ENCODE data around the gene ANGPTL8.
A peak's percentile ranks its signal among the peaks of the same experiment; 100 is the strongest.

Gene ANGPTL8

GRCh38 chr19:11203194-11204075 lies 36.0 kb upstream of the ANGPTL8 start:
- peak; percentile 9 for DNase-seq (ENCODE audit: low read depth, low spot score)

GRCh38 chr19:11204076-11204602 lies 35.3 kb upstream of the ANGPTL8 start:
- DNase-seq (ENCODE audit: low read depth, low spot score) = no peak

- DNase-seq (ENCODE audit: low read depth, low spot score) = no peak
These were observed 34.5 kb upstream of the ANGPTL8 start for GRCh38 chr19:11204943-11205349.

- DNase-seq (ENCODE audit: low read depth, low spot score) = no peak
These were observed 33.4 kb upstream of the ANGPTL8 start for GRCh38 chr19:11205939-11206570.

GRCh38 chr19:11208561-11209471 lies 30.6 kb upstream of the ANGPTL8 start:
- DNase-seq (ENCODE audit: low read depth, low spot score) = no peak

GRCh38 chr19:11209839-11210655 lies 29.4 kb upstream of the ANGPTL8 start:
- DNase-seq (ENCODE audit: low read depth, low spot score) = no peak

- no peak for DNase-seq (ENCODE audit: low read depth, low spot score)
These were observed 28.8 kb upstream of the ANGPTL8 start for GRCh38 chr19:11210656-11210928.

GRCh38 chr19:11214387-11214786 lies 25.0 kb upstream of the ANGPTL8 start:
- no peak for DNase-seq (ENCODE audit: low read depth, low spot score)

GRCh38 chr19:11221082-11221598 lies 18.3 kb upstream of the ANGPTL8 start:
- no peak for DNase-seq (ENCODE audit: low read depth, low spot score)

GRCh38 chr19:11223200-11223599 lies 16.2 kb upstream of the ANGPTL8 start:
- no peak for DNase-seq (ENCODE audit: low read depth, low spot score)

GRCh38 chr19:11224429-11224828 lies 15.0 kb upstream of the ANGPTL8 start:
- no peak for DNase-seq (ENCODE audit: low read depth, low spot score)

GRCh38 chr19:11225172-11225571 lies 14.2 kb upstream of the ANGPTL8 start:
- no peak for DNase-seq (ENCODE audit: low read depth, low spot score)

GRCh38 chr19:11225815-11226214 lies 13.6 kb upstream of the ANGPTL8 start:
- no peak for DNase-seq (ENCODE audit: low read depth, low spot score)

- DNase-seq (ENCODE audit: low read depth, low spot score) = no peak
These were observed 12.7 kb upstream of the ANGPTL8 start for GRCh38 chr19:11226716-11227166.

GRCh38 chr19:11227195-11227886 lies 12.1 kb upstream of the ANGPTL8 start:
- DNase-seq (ENCODE audit: low read depth, low spot score) = no peak

- DNase-seq (ENCODE audit: low read depth, low spot score) = no peak
These were observed 8.6 kb upstream of the ANGPTL8 start for GRCh38 chr19:11230621-11231386.

- no peak for DNase-seq (ENCODE audit: low read depth, low spot score)
These were observed 6.9 kb upstream of the ANGPTL8 start for GRCh38 chr19:11232555-11232954.

GRCh38 chr19:11233073-11233472 lies 6.3 kb upstream of the ANGPTL8 start:
- DNase-seq (ENCODE audit: low read depth, low spot score) = no peak

- DNase-seq (ENCODE audit: low read depth, low spot score) = no peak
These were observed 4.8 kb upstream of the ANGPTL8 start for GRCh38 chr19:11234486-11235075.

All from activated CD4-positive, CD25-positive, alpha-beta regulatory T cell treated with anti-CD3 and anti-CD28 coated beads, Interleukin-2, amount 50 U/mL, for 16 hours (primary cell).